Vagina (tissue), 2 donors: ENCODE results near the gene STAT5B. TPM values are rescaled to one million over a fixed set of nuclear protein-coding genes. Genes with fewer than 3 reads are reported as not detected.

Experiments used
- DNase-seq, 2 donors: peaks; one replicate each; pipeline ENCODE4 v3.0.0-alpha.2; 2017; ENCODE audit errors: extremely low spot score in 2 of 2
- H3K27ac ChIP-seq: fragments of 200-600 bp; sonication (generic); one replicate; pipeline ENCODE4 v1.5.1; 2019
- H3K27me3 ChIP-seq: fragments of 200-600 bp; sonication (generic); one replicate; pipeline ENCODE4 v1.5.1; 2019
- H3K36me3 ChIP-seq, 2 donors: fragments of 200-600 bp; sonication (generic); one replicate each; pipeline ENCODE4 v1.5.1; 2017 to 2019
- H3K4me1 ChIP-seq: fragments of 200-600 bp; sonication (generic); one replicate; pipeline ENCODE4 v1.5.1; 2019
- H3K4me3 ChIP-seq, 2 donors: fragments of 200-600 bp; sonication (generic); 1 replicate in 1 of 2; 2 replicates in 1 of 2; pipeline ENCODE4 v1.5.1; 2016 to 2019
- H3K9me3 ChIP-seq: fragments of 200-600 bp; sonication (generic); one replicate; pipeline ENCODE4 v1.5.1; 2019
- CTCF ChIP-seq, 3 experiments: fragments of 450-650 bp in 2 of 3; fragments of 200-600 bp in 1 of 3; sonication (generic) in 1 of 3; IDR thresholded peaks; one replicate each; pipeline ENCODE4 v1.5.1; 2017 to 2019; ENCODE audit warnings: antibody characterized with exemption in 3 of 3, mild to moderate bottlenecking in 2 of 3, moderate library complexity in 2 of 3
- POLR2A ChIP-seq, 2 donors: fragments of 450-650 bp; IDR thresholded peaks; one replicate each; pipeline ENCODE4 v1.6.1; 2017; ENCODE audit warnings: antibody characterized with exemption in 2 of 2, mild to moderate bottlenecking in 2 of 2, moderate library complexity in 2 of 2
- POLR2AphosphoS5 ChIP-seq, 2 donors: sonication (generic); formaldehyde crosslinking; IDR thresholded peaks; one replicate each; pipeline ENCODE4 v1.9.0; 2017; ENCODE audit warnings: antibody characterized with exemption in 2 of 2, mild to moderate bottlenecking in 2 of 2, low read depth in 1 of 2; ENCODE audit not compliant: insufficient read depth in 1 of 2
- intact Hi-C: fragments of 100-400 bp; cut with DNase I; formaldehyde crosslinking; loops from one replicate; pipeline ENCODE4 v1.15.1; 2023
- total RNA-seq: library from RNA; depleted of rRNA; stranded (reverse); fragments of >200 nt; gene quantifications from one replicate; pipeline ENCODE4 v1.2.3, GENCODE V29; 2016

Gene STAT5B
- total RNA-seq, 1 donor from 2014 or later: 74.6 TPM

- Histone ChIP-seq H3K27ac (peak overlapping the region; percentile 97), H3K27me3 (no peaks in the 10 kb centered on the region), H3K4me1 (peaks cover 66% of the 10 kb centered on the region), H3K4me3 (peak overlapping the region; percentile 94 to 100), H3K36me3 (no peaks in the 10 kb centered on the region), H3K9me3 (no peaks in the 10 kb centered on the region)
- peak in 1 of 2 donors; percentile 31 for DNase-seq
- TF ChIP-seq POLR2A (IDR thresholded peaks at IDR 0.05) (no peak), POLR2AphosphoS5 (IDR thresholded peaks at IDR 0.05; ENCODE audit: insufficient read depth in 1 of 2, low read depth in 1 of 2) (no peak), CTCF (IDR thresholded peaks at IDR 0.05) (no peak)
- intact Hi-C loops: no loop called here
Measured at GRCh38 chr17:42274812-42275526, 1.2 kb downstream of the STAT5B start.

- intact Hi-C loops: no loop called here
- H3K4me3 ChIP-seq: peak overlapping the region; percentile 94 to 100
Measured at GRCh38 chr17:42274253-42274542, 2.0 kb downstream of the STAT5B start.

GRCh38 chr17:42273474-42274252, 2.5 kb downstream of the STAT5B start:
- intact Hi-C loops: no loop called here
- Histone ChIP-seq H3K4me1 (peaks cover 69% of the 10 kb centered on the region), H3K27me3 (no peaks in the 10 kb centered on the region), H3K27ac (peak overlapping the region; percentile 40), H3K9me3 (no peaks in the 10 kb centered on the region), H3K36me3 (no peaks in the 10 kb centered on the region), H3K4me3 (no peak overlapping the region)
- TF ChIP-seq CTCF (IDR thresholded peaks at IDR 0.05) (no peak), POLR2A (IDR thresholded peaks at IDR 0.05) (no peak), POLR2AphosphoS5 (IDR thresholded peaks at IDR 0.05; ENCODE audit: insufficient read depth in 1 of 2, low read depth in 1 of 2) (no peak)
- no peak for DNase-seq

More at GRCh38 chr17:42274253-42274542, 2.0 kb downstream of the STAT5B start:
- no peak for TF ChIP-seq POLR2A (IDR thresholded peaks at IDR 0.05)
- no peak for TF ChIP-seq CTCF (IDR thresholded peaks at IDR 0.05)
- TF ChIP-seq POLR2AphosphoS5 (IDR thresholded peaks at IDR 0.05; ENCODE audit: insufficient read depth in 1 of 2, low read depth in 1 of 2): no peak
- peaks cover 69% of the 10 kb centered on the region for H3K4me1 ChIP-seq
- peak overlapping the region; percentile 97 for H3K27ac ChIP-seq
- H3K9me3 ChIP-seq: no peaks in the 10 kb centered on the region
- DNase-seq: no peak
- no peaks in the 10 kb centered on the region for H3K36me3 ChIP-seq
- H3K27me3 ChIP-seq: no peaks in the 10 kb centered on the region

- Histone ChIP-seq H3K4me3 (no peak overlapping the region), H3K9me3 (no peaks in the 10 kb centered on the region), H3K27ac (peak overlapping the region; percentile 40), H3K27me3 (no peaks in the 10 kb centered on the region), H3K4me1 (peaks cover 68% of the 10 kb centered on the region), H3K36me3 (no peaks in the 10 kb centered on the region)
- intact Hi-C loops: no loop called here
- TF ChIP-seq POLR2A (IDR thresholded peaks at IDR 0.05) (no peak), CTCF (IDR thresholded peaks at IDR 0.05) (no peak), POLR2AphosphoS5 (IDR thresholded peaks at IDR 0.05; ENCODE audit: insufficient read depth in 1 of 2, low read depth in 1 of 2) (no peak)
- no peak for DNase-seq
Measured at GRCh38 chr17:42272162-42272907, 3.9 kb downstream of the STAT5B start.
